Measurements from ENCODE around the gene SNAPC4.
"Not testable (repeated sequence)": the region's sequence is repeated elsewhere in the genome, so short reads cannot be mapped to it uniquely, and the experiment has no call there.

SNAPC4 gene

DNA sequence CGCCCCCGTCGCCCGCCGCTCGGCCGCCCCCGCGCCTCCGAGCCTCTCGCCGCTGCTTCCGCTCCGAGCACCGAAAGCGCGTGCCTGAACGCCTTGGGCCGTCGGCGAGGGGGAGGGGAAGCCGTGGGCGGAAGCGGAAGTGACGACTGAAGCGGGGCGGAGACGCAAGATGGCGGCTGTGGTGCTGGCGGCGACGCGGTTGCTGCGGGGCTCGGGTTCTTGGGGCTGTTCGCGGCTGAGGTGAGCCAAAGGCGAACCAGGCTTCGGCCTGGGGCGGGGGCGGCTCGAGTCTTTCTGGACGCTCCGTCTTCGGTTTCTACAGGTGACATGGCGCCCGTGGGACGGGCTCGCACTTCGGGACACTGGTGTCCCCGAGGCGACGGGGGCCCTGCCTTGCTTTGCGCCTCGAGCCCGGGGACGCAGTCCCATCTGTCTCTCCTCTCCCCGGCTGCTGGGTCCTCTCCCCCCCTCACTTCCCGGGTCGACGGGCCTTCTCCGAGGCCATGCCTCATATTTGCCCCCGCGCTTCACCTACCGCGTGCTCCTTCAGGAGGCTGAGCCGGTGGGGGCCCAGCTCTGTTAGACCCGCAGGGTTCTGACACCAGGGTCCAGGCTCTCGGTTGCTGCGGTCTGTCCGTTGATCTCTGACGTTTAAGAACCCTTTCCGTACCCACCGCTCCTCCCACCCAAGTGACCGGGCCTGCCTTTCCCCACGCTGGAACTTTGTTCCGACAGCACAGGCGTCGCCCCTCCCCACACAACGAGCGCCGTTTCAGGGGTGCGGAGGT, 10.7 kb upstream of the SNAPC4 start, which contains the start of the genes ENTR1 and PMPCA:
Gene ENTR1, minus strand, starts transcription at position 115 of the 788 bp plus-strand sequence. CDS start 217 bp downstream, outside the sequence.
Gene PMPCA, plus strand, starts transcription at position 159 of the 788 bp plus-strand sequence. Its CDS starts 11 bp downstream, at position 170.
- peak; percentile 100 for DNase-seq (ENCODE audit: low spot score)

DNA sequence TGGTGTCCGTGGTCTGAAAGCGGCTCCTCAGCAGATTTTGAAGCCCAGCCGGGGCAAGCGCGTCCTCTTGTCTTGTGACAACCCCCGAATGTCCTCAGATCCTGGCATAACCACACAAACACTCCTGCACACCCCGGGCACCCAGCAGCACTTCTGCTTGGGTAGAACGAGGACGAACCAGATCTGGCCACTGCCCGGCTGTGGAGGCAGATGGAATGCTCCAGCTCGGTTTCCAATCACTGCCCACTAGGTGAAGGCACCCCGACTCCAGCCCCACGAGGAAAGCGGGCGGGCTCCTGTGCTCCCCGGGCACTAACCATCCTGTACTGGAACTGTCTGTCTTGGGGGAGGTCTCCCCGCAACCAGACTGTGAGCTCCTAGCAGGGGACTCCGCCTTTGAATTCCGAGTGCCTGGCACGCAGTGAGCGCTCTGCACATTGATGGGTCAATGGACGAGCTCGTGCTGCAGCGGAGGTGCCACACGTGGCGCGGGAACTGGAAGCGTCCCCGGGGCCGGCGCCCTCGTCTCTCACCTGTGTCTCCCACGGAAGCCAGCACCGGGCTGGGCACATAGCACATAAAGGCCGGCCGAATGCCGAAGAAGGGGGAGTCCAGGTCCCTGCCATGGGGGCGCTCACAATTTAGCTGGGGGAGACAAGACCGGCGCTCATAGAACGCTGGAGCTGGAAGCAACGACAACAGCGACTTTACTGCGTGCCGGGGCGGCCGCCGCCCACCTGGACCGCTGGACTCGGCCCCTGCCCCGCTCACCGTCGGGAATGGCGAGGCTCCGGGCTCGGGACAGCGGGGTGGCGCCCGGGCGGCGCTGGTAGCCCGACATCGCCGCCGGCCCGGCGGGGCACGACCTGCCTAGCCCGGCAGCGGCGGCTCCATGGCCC, 9.8 kb upstream of the SNAPC4 start:
- DNase-seq (ENCODE audit: low spot score): peak; percentile 70

DNA sequence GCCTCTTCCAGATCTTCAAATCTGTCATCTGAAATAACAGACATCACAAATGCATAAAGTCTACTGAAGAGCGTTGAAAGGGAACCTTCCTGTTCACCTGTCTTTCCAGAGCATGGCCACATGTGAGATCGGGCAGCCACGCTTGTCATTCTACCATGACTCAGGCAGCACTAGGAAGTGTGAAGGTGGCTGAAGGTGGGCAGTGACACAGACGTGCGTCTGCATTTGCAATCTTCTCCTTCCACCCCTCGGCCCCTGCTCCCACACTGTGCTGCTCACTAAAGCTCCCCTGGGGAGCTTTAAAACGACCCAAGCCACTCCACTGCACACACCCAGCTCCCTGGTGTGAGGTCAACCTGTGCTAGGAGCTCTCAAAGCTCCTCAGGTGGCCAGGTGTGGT, 7.9 kb upstream of the SNAPC4 start:
- DNase-seq (ENCODE audit: low spot score): no peak

DNA sequence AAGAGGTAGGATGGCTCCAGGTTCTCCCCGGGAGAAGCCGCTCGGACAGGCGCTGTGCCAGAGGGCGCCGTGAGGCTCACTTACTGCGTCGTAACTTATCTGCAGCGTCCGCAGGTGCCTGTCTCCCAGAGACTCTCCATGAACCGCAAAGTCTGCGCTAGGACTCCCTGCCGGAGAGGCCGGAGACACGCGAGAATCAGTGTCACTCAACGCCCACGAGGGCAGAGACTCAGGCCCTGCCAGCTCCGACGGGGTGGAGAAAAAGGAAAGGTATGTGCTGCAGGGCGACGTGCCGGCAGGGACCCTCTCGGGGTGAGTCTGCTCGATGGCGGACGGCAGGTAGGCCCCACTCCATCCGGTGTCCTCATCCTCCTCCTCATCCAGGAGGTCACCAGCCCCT, 7.1 kb upstream of the SNAPC4 start:
- DNase-seq (ENCODE audit: low spot score): not testable (repeated sequence)

DNA sequence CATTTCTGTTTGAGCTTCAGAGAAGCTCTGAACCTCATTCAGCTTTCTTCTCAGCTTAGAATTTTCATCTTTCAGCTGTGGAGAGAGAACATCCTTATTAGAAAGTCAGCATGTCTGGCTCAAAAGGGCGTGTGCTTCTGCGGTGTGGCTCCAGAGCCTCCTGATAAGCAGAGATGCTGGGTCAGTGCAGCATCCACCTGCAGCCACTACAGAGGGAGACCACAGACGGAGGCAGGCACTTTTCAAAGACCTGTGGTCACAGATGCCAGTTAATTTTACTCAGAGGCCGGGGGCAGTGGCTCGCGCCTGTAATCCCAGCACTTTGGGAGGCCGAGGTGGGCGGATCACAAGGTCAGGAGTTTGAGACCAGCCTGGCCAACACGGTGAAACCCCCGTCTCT, 5.9 kb upstream of the SNAPC4 start:
- DNase-seq (ENCODE audit: low spot score): not testable (repeated sequence)

DNA sequence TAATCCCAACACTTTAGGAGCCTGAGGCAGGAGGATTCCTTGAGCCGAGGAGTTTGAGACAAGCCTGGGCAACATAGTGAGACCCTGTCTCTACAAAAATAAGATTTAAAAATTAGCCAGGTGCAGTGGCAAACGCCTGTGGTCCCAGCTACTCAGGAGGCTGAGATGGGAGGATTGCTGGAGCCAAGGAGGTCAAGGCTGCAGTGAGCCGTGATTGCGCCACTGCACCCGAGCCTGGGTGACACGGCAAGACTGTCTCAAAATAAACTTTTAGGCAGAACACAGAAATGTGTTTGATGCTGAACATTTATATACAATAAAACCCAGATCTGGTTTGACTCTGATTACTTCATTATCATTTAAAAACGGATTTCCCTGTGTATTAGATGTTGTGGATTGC, 5.5 kb upstream of the SNAPC4 start:
- no peak for DNase-seq (ENCODE audit: low spot score)

DNA sequence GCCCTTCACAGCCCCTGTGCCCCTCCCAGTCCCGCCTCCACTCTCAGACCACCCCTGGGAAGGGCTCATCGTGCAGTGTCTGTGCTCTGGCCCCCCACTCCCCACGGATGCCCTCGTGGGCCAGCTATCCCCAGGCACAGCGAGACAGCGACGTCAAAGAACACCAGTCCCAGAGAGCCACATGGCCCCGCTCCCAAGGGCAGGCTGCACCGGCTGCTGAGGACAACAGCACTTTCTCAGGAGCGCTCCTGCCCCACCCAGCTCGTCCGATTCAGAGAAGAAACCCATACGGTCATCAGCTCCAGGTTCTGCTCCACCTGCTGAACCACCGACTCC, 4.8 kb upstream of the SNAPC4 start:
- no peak for DNase-seq (ENCODE audit: low spot score)

DNA sequence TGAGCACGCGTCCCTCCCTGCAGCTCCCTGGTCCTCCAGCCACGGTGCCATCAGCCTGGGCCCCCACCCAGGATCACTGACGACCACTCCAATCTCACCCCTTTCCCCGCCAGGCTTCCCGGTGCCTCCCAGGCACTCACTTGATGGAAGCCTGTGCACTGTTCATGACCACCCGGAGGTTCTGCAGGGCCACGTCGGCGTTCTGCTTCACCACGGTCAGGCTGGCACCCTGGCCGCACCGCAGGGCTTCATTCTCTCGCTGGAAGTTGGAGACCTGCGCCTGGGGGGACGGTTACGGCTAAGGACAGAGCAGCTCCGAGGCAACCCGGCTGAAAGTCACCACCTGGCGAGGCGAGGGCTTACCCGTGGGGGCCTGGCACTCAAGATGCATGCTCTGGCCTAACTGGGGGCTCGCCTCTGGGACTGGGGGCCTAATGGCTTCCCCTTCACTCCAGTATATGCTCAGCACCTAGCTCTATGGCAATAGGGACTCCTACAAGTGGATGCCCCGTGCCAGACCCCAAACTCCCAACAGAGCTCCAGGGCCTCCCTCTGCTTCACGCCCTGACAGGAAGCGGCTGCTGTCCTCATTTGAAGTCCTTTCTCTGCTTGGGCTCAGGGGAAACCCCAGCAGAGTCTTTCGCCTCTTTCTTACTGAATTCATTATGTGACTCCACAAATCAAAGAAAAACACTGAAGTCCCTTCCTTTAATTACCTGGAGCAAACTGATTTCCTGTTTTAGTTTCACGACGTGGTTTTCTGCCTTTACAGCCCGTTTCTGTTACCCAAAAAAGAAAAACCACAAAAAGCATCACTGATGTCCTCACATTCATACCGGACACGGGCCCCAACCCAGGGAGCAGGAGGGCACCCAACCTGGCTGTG, 4.2 kb upstream of the SNAPC4 start:
- DNase-seq (ENCODE audit: low spot score): no peak

DNA sequence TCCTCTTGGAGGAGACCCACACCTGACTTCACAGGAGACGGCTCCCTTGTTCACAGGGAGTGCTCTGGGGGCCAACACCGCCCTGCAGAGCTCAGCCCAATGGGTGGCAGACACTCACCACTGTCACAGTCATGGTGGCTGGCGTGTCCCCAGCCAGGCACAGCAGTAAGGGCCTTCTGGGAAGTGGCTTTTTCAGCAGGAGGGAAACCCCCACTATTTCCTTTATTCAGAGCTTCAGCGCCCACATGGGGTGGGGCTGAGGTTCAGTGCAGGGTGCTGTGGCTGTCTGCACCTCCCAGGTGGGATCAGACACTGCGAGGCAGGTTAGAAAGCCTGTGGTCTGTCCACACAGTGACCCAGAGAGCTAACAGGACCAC, 3.6 kb upstream of the SNAPC4 start:
- DNase-seq (ENCODE audit: low spot score): no peak

DNA sequence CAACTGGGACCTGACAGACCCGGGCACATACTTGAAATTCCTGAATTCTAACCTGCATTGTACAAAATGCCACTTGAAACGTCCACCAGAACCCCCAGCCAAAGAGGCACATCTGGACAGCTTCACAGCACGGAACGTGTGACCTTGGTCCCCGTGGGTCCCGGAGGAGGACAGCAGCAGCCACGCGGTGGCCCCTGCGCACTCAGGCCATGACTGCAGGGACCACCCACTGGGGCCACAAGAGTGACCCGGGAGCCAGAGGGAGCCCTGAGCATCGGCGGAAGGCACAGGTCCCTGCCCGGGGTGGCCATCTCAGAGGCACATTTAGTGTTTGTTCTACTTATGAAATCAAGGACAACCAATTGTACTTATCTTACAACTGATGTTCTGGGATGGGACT, 2.1 kb upstream of the SNAPC4 start:
- no peak for DNase-seq (ENCODE audit: low spot score)

DNA sequence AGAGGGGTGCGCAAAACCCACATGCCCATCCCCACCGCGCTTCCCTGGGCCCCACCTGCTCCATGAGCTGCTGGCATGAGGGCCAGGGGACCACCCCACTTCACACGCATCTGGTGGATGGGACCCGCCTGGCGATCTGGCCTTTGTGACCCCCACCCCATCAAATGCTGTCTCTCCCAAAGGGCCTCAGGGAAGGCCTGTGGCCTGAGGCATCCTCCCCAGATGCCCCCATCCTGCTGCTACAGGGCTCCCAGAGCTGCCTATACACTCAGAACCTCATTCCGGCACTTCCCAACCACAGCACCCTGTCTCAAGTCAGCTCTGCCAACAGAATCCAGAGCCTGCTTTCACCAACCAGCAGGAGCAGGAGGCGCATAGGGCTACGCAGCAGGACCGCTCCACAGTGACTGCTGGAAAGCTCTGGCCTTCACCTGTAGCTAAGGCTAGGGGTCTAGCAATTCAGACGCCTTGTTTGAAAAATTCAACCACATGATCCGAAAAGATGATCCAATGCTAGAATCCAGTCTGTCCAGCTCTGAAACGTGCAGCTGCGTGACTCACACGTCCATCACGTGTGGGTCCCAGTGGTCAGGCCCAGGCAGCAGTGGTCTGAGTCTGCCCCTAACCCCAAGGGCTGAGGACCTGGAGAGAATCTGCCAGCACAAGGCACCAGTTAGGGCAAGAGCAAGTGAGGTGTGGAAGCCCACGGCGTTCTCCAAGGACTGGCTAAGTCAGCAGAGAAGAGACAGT, 1.4 kb upstream of the SNAPC4 start:
- no peak for DNase-seq (ENCODE audit: low spot score)

DNA sequence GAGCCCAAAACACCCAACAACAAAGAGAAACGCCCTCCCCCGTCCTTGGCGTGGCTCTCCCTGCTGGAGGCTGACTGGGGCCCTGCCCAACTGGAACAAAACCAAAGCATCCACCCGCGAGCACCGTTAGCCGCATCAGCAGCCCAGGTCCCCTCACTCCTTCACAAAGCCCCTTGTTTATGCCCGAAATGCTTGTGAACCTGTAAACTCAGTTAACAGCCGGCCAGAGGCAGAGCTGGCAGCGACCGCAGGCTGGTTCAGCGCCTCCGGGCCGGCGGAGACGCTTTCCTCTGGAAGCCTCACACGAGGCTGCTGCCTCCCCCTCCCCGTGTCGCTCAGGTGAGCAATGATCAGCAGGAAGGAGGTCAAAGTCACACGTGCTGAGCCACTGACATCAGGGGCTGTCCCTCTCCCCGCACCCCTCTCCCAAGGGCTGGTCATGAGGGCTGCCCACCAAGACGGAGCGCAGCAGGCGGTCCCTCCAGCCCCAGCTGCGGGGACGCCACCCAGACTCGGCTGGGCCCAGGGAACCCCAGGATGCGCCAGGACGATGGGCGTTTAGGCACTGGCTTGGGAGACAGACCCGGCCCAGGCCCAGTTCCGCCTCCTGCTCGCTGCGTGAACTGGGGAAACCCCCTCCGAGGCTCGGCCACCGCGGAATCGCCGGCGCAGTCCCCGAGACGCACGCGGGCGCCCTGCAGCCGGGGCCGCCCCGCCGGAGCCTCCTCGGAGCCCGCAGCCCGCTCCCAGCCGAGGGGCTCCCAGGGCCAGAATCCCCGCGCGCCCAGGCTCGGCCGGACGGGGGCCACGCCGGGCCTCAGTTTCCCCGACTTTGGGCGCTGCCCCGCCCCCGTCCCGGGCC, 563 bp downstream of the SNAPC4 start:
- DNase-seq (ENCODE audit: low spot score): peak; percentile 50

DNA sequence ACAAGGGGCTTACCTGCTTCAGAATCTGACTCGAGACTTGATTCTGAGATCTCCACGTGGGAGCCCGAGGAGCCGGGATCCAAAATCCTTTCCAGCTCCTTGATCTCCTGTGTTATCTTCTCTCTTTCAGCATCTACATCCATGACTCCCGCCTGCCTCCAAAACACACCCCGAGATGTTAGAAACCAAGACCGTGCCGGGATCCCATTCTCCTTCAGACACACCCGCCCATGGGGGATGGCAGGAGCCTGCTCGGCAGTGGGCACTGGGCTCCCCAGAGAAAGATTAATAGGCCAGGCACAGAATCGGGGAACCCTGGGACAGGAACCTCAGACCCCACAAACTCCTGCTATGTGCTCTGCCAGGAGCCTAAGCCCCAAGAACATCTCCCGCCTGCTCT, 1.7 kb downstream of the SNAPC4 start:
- DNase-seq (ENCODE audit: low spot score): no peak

DNA sequence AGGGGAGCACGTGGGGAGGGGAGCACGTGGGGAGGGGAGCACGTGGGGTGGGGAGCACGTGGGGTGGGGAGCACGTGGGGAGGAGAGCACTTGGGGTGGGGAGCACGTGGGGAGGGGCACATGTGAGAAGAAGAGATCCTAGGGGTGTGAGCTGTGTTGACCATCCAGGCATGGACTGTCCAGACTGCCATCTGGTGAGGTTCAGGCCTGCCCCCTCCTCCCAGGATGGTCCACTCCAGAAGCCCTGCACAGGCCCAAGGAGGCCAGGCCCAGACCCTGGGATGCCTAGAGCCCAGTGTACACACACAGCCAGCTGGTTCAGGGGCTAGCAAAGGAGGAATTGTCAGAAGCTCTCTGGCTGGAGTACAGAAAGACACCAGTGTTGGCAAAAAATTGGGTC, 2.3 kb downstream of the SNAPC4 start:
- DNase-seq (ENCODE audit: low spot score): no peak

DNA sequence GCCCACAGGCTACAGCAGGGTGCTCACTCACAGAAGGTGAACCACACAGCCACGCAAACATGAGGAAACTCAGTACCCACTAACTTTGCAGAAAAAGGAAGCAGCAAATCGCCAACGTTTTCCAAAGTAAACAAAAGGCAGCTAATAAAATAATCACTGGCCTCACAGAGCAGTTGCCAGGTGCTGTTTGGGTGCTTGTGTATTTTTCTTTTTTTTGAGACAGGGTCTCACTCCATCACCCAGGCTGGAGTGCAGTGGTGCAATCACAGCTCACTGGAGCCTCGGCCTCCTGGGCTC, 3.8 kb downstream of the SNAPC4 start:
- no peak for DNase-seq (ENCODE audit: low spot score)

DNA sequence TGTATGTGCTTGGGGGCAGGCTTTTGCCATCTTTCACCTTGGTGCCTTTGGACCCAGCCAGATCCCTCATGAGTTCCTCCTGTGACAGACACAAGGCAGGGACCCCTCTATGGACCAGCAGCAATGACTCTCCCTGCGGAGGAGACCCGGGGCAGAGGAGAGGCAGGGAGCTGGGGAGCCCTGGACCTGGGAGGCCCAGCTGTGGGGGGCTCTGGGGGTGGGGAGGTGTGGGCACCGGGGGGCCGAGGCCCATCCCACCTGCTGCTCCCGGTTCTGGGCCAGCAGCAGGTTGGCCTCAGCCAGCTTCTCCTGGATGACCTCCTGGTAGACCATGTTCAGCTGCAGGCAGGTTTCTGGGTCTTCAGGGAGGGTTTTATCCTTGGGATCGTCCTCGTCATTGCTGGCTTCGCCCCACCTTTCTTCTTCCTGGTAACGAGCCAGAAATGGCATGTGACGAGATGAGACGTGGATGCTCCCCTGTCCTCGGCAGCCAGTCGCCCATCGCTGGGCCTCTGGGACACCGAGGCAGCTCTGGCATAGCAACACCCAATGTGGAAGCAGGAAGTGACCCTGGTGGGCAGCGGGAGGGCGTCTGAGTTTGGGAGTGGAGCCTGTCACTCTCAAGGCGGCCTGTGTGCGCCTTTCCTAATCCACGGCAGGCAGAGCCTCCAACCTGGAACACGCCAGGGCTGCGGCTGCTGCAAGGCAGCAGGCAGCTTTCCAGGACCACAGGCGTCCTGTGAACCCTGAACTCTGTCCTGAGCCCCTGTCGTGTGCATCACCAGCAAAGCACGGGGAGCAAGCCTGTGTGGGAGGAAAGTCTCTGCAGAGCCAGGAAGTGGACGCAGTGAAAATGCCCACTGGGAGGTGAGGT, 4.4 kb downstream of the SNAPC4 start:
- no peak for DNase-seq (ENCODE audit: low spot score)

DNA sequence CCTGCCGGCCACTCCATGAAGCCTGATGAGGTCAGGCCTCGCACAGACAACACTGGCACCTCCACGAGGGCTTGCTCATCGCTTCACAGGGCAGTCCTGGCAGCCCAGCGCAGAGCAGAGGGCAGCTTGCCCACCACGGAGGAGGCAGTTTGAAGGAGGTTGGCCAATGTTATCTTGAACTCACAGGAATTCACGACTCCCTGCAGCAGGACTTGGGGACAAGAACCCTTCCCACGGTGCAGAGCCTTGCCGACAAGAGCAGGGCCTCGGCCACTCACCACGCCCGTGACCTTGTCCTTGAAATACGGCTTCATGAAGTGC, 5.0 kb downstream of the SNAPC4 start:
- no peak for DNase-seq (ENCODE audit: low spot score)

DNA sequence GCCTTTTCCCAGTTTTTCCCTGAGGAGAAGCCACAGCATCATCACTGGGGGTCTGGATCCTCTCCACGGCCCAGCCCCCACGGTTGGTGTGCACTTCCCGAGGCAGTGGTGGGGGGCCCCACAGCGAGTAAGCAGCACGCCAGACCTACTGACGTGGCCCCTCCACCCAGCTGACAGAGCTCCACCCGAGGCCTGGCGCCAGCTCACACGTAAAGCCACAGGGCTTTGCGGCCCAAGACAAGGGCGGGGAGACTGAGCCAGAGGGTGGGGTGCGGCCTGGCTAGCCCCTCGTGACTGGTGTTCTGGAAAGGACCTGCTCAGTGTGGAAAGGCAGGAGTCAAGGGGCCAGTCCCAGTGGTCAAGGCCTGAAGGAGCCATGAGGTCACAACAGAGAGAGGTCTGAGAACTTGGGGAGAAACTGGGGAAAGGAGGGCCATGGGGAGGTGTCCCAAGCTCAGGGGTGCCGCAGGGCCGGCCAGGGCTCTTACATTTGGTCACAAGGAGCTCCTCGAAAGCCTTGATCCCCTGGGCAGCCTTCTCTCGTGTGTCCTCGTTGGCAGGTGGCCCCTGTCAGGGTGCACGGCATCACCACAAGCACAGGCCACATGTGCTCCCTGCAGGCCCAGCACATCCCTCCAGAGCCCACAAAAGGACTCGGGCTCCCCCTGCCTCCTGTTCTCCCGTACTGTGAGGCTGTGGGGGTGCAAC, 5.5 kb downstream of the SNAPC4 start:
- DNase-seq (ENCODE audit: low spot score): no peak

DNA sequence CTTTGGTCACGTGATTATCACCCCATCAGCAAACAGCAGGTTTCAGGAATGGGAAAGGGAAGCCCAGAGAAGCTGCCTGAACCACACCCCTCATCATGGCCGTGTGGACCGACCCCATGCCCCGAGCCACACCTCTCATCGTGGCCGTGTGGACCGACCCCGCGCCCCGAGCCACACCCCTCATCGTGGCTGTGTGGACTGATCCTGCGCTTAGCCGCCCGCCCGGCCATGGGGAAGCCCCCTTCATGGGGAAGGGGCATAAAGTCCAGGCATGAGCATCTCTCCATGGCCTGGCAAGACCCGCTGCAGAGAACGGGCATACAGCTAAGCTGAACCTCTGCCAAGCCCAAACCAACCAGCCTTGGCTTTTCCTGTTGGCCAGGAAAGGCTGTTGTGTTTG, 6.4 kb downstream of the SNAPC4 start:
- DNase-seq (ENCODE audit: low spot score): no peak
